ENCODE data around the gene PRR15L. TPM values are rescaled to one million over a fixed set of nuclear protein-coding genes. Genes with fewer than 3 reads are reported as not detected.

The PRR15L gene, protein sequence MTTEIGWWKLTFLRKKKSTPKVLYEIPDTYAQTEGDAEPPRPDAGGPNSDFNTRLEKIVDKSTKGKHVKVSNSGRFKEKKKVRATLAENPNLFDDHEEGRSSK
- under 1 TPM in 1 of 4 donors, not detected in 3; 0.49 TPM for total RNA-seq

DNA sequence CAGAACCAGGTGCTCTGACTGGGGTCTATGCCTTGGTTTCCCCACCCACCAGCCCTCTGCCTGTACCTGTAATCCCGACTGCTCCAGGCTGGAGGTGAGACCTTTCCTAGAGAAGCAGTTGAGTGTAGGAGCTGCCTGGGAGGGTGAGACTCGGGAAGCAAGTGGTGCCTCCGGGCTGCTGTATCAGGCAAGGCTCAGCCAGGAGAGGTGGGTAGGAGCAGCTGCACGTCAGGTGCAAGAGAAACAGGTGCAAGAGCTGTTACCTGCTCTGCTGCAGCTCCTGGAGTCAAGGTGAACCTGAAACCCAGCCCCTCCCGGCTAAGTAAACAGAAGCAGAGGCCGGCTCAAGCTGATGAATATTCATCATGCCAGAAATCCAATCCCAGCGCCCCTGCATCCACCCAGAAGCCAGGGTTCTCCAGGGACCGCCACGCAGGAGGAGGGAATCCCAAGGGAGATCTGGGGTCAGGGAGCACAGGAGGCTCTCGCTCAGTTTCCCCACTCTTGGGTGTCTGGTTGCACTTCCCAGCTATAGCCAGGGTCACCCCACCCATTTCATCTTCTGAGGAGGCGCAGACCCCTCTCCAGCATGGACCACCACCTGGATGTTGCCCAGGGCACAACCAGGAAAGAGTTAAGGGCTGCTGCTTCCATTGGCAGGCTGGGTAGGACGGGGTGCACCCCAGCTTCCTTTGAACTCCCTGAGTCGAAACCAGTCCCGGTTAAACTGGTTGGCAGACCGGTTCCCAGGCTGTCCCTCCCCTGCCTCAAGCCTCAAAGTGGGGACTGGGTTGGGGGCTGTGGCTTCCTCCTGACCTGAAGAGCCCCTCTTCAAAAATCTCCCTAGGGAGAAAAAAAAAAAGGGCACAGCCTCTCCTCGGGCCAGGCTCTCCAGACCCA, at the start of gene PRR15L:
Gene PRR15L (minus strand): TSS at position 293 of the 900 bp plus-strand sequence. CDS start 4,649 bp downstream, outside the sequence.
- TF ChIP-seq, protein P1, sequence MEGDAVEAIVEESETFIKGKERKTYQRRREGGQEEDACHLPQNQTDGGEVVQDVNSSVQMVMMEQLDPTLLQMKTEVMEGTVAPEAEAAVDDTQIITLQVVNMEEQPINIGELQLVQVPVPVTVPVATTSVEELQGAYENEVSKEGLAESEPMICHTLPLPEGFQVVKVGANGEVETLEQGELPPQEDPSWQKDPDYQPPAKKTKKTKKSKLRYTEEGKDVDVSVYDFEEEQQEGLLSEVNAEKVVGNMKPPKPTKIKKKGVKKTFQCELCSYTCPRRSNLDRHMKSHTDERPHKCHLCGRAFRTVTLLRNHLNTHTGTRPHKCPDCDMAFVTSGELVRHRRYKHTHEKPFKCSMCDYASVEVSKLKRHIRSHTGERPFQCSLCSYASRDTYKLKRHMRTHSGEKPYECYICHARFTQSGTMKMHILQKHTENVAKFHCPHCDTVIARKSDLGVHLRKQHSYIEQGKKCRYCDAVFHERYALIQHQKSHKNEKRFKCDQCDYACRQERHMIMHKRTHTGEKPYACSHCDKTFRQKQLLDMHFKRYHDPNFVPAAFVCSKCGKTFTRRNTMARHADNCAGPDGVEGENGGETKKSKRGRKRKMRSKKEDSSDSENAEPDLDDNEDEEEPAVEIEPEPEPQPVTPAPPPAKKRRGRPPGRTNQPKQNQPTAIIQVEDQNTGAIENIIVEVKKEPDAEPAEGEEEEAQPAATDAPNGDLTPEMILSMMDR (IDR thresholded peaks at IDR 0.05; ENCODE audit: low read depth), result no peak

- TF ChIP-seq, protein P1 (IDR thresholded peaks at IDR 0.05; ENCODE audit: low read depth), result no peak
These were observed 49.4 kb upstream of the PRR15L start for GRCh38 chr17:48006936-48007709.

DNA sequence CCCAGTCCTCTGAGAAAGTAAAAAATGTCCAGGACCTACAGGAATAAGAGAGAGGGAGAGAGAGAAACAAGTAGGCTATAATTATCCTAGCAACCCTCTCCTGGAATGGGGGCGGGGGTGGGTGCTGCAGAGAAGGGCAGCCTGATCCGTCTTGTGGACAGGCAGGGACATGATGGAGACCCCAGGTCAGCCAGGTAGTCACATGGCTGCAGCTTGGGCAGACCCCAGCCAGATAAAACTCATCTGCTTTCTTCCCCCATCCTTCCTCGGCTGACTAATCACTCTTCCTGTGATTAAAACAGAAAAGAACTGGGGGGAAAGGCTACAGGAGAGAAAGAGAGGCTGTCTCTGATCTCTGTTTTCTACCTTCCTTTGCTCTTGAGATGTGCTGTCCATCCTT, 47.3 kb upstream of the PRR15L start:
- TF ChIP-seq, protein P1 (IDR thresholded peaks at IDR 0.05; ENCODE audit: low read depth), result no peak

- TF ChIP-seq, protein P1 (IDR thresholded peaks at IDR 0.05; ENCODE audit: low read depth), result no peak
These were observed 45.9 kb upstream of the PRR15L start for GRCh38 chr17:48003417-48004151.

- TF ChIP-seq, protein P1 (IDR thresholded peaks at IDR 0.05; ENCODE audit: low read depth), result no peak
These were observed 45.3 kb upstream of the PRR15L start for GRCh38 chr17:48002916-48003416.

DNA sequence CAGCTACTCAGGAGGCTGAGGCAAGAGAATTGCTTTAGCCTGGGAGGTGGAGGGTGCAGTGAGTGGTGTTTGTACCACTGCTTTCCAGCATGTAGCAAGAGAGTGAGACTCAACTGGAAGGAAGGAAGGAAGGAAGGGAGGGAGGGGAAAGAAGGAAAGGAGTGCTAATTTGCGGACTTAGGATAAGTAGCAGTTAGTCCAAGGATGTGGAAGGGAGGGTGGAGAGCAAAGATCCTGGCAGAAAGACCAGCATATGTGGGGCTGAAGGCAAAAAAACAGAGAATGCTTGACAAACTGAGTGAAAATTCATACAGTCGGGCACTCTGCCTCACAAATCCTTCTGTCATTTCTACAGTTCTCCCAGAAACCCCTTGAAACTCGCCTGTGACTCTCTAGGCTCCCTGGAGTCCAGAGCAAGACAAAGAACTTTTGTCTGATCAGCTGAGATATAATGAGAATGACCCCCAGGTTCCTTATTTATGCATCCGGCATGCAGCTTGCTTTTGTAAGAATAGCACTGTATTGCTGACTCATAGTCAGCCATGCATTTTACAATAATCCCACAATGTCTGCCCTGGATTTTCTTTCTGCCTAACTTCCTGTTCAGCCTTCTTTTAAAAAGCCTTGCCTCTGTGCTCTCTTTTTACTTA, 44.7 kb upstream of the PRR15L start:
- TF ChIP-seq, protein P1 (IDR thresholded peaks at IDR 0.05; ENCODE audit: low read depth), result no peak

All from subcutaneous adipose tissue (tissue), 4 donors.